ENCODE measurements around the gene EFCAB14. TPM values are rescaled to one million over a fixed set of nuclear protein-coding genes. Genes with fewer than 3 reads are reported as not detected.

EFCAB14 gene
- polyA plus RNA-seq, 1 donor, result 109 TPM

Other genes starting within 250 kb of the EFCAB14 start
- not detected for gene DMBX1, start 229.3 kb downstream of the EFCAB14 start, polyA plus RNA-seq (ENCODE audit: insufficient read length)
- not detected for gene KNCN, start 167.5 kb downstream of the EFCAB14 start, polyA plus RNA-seq (ENCODE audit: insufficient read length)
- 37.2 TPM for gene MKNK1, start 114.8 kb downstream of the EFCAB14 start, polyA plus RNA-seq (ENCODE audit: insufficient read length)
- 12.3 TPM for gene MOB3C, start 102.3 kb downstream of the EFCAB14 start, polyA plus RNA-seq (ENCODE audit: insufficient read length)
- gene ATPAF1, start 50.8 kb downstream of the EFCAB14 start, polyA plus RNA-seq (ENCODE audit: insufficient read length), result 111 TPM
- gene TEX38, start 47.3 kb downstream of the EFCAB14 start, polyA plus RNA-seq (ENCODE audit: insufficient read length), result 0.62 TPM
- gene CYP4B1, start 79.9 kb upstream of the EFCAB14 start, polyA plus RNA-seq (ENCODE audit: insufficient read length), result 2.2 TPM
- 59.8 TPM for gene CYP4A11, start 222.4 kb upstream of the EFCAB14 start, polyA plus RNA-seq (ENCODE audit: insufficient read length)

All from left kidney (tissue), 1 donor.